Naive thymus-derived CD4-positive, alpha-beta T cell (primary cell): Measurements from ENCODE around the gene ARMC3. TPM values are rescaled to one million over a fixed set of nuclear protein-coding genes. Genes with fewer than 3 reads are reported as not detected.

Experiments
- ATAC-seq: fragments of 150-1000 bp; cut with Tn5 transposase; 2 replicates; pipeline ENCODE4 v1.10.0; 2021; ENCODE audit warnings: mild to moderate bottlenecking, moderate library complexity
- CTCF ChIA-PET: fragments of 350-600 bp; sonication (Branson Sonifier 250); formaldehyde crosslinking; loops from one replicate; lab custom pipeline; 2021; ENCODE audit warnings: antibody characterized with exemption; lab: Charles Lee
- POLR2A ChIA-PET: fragments of 350-600 bp; sonication (Branson Sonifier 250); formaldehyde crosslinking; loops from one replicate; lab custom pipeline; 2021; ENCODE audit warnings: antibody characterized with exemption, inconsistent platforms; lab: Charles Lee
- DNase-seq, 9 donors: peaks; one replicate each; pipeline versions ENCODE4 v3.0.0 to v3.0.0-alpha.2; 2020 to 2022; ENCODE audit warnings: mixed read lengths in 1 of 9
- H3K27ac ChIP-seq: one replicate; pipeline ENCODE4 v1.7.0; 2013; ENCODE audit warnings: mild to moderate bottlenecking, low read depth, low read length, moderate library complexity
- H3K27me3 ChIP-seq, 2 donors: one replicate each; pipeline ENCODE4 v1.7.0; 2013; ENCODE audit warnings: low read length in 2 of 2, mild to moderate bottlenecking in 2 of 2, moderate library complexity in 2 of 2; ENCODE audit not compliant: control insufficient read depth in 2 of 2, insufficient read depth in 2 of 2
- H3K36me3 ChIP-seq, 3 experiments: 1 replicate in 2 of 3; 2 replicates in 1 of 3; pipeline ENCODE4 v1.7.0; 2013; ENCODE audit warnings: low read length in 3 of 3, mild to moderate bottlenecking in 3 of 3, moderate library complexity in 1 of 3; ENCODE audit not compliant: insufficient read depth in 3 of 3, control insufficient read depth in 2 of 3
- H3K4me1 ChIP-seq, 2 donors: one replicate each; pipeline ENCODE4 v1.7.0; 2013; ENCODE audit warnings: low read length in 2 of 2, mild to moderate bottlenecking in 2 of 2, moderate library complexity in 1 of 2; ENCODE audit not compliant: control insufficient read depth in 2 of 2, insufficient read depth in 2 of 2
- H3K4me3 ChIP-seq: 2 replicates; pipeline ENCODE4 v1.7.0; 2013; ENCODE audit warnings: mild to moderate bottlenecking, low read length
- H3K9me3 ChIP-seq, 3 experiments: 1 replicate in 2 of 3; 2 replicates in 1 of 3; pipeline ENCODE4 v1.7.0; 2013; ENCODE audit warnings: low read length in 3 of 3; ENCODE audit not compliant: control insufficient read depth in 2 of 3
- H3K27ac Mint-ChIP-seq, 9 donors: one replicate each; pipeline ENCODE4 v1.8.0; 2020 to 2022; ENCODE audit warnings: mixed read lengths in 9 of 9, mild to moderate bottlenecking in 8 of 9, moderate library complexity in 5 of 9, inconsistent platforms in 2 of 9
- H3K27me3 Mint-ChIP-seq, 5 donors: one replicate each; pipeline ENCODE4 v1.8.0; 2021 to 2022; ENCODE audit warnings: mixed read lengths in 5 of 5, mild to moderate bottlenecking in 1 of 5
- H3K36me3 Mint-ChIP-seq, 5 donors: one replicate each; pipeline ENCODE4 v1.8.0; 2020 to 2022; ENCODE audit warnings: mixed read lengths in 5 of 5, mild to moderate bottlenecking in 3 of 5, inconsistent platforms in 1 of 5
- H3K4me1 Mint-ChIP-seq, 7 donors: one replicate each; pipeline ENCODE4 v1.8.0; 2020 to 2022; ENCODE audit warnings: mixed read lengths in 7 of 7, mild to moderate bottlenecking in 3 of 7, inconsistent platforms in 1 of 7
- H3K4me3 Mint-ChIP-seq, 10 donors: one replicate each; pipeline ENCODE4 v1.8.0; 2020 to 2022; ENCODE audit warnings: mild to moderate bottlenecking in 10 of 10, mixed read lengths in 10 of 10, moderate library complexity in 6 of 10, inconsistent platforms in 2 of 10
- H3K9me3 Mint-ChIP-seq, 11 donors: one replicate each; pipeline ENCODE4 v1.8.0; 2020 to 2022; ENCODE audit warnings: mixed read lengths in 11 of 11, mild to moderate bottlenecking in 4 of 11, inconsistent platforms in 1 of 11, moderate library complexity in 1 of 11
- intact Hi-C, 2 donors: fragments of 100-400 bp; cut with micrococcal nuclease; formaldehyde crosslinking; loops; one replicate each; pipeline ENCODE4 v1.15.1; 2023
- polyA plus RNA-seq, 2 donors: library from polyadenylated mRNA; unstranded; fragments of 300-500 nt; fragmentation: Illumina TruSeq; gene quantifications; one replicate each; pipeline ENCODE4 v1.2.3, GENCODE V29; 2021
- total RNA-seq, 6 experiments: library from RNA in 5 of 6; stranded (reverse) in 5 of 6; gene quantifications; 1 replicate in 5 of 6; 2 replicates in 1 of 6; pipeline ENCODE4 v1.2.3 and lab custom pipeline; 2021 to 2026

Gene ARMC3
- total and polyA plus RNA-seq, 7 experiments from 2014 or later, result not detected

GRCh38 chr10:22992621-22993020 lies 64.8 kb downstream of the ARMC3 start:
- intact Hi-C loops, result loop anchor here in 1 of 2 donors (2.0 to 5.0 kb wide), 2 partner anchors 76 to 675 kb away; partner anchors contain the start of gene COMMD3
- H3K4me3 ChIP-seq, result no peak overlapping the region
- no peak overlapping the region for H3K27ac Mint-ChIP-seq
- ChIA-PET CTCF (interaction anchor here (1.5 kb wide), 1 partner anchor 999 kb away, joined by 5 read pairs; no protein-coding TSS in a partner anchor), POLR2A (no interaction called here)
- no peaks in the 10 kb centered on the region for H3K36me3 Mint-ChIP-seq
- no peaks in the 10 kb centered on the region for H3K27me3 ChIP-seq
- ATAC-seq (no peak), DNase-seq (no peak)
- H3K4me1 Mint-ChIP-seq, result peaks cover 0 to 23% (median 15%) of the 10 kb centered on the region in 7 donors
- no peaks in the 10 kb centered on the region for H3K9me3 ChIP-seq
- H3K36me3 ChIP-seq, result no peaks in the 10 kb centered on the region
- no peak overlapping the region for H3K4me3 Mint-ChIP-seq
- no peak overlapping the region for H3K27ac ChIP-seq
- no peaks in the 10 kb centered on the region for H3K9me3 Mint-ChIP-seq
- H3K27me3 Mint-ChIP-seq, result peaks cover 4 to 44% (median 10%) of the 10 kb centered on the region in 5 donors
- H3K4me1 ChIP-seq, result peaks cover 0 to 4% of the 10 kb centered on the region in 2 donors

GRCh38 chr10:22993314-22993713 lies 65.5 kb downstream of the ARMC3 start:
- Mint-ChIP-seq H3K9me3 (no peaks in the 10 kb centered on the region), H3K36me3 (no peaks in the 10 kb centered on the region), H3K4me3 (no peak overlapping the region), H3K4me1 (peaks cover 0 to 20% (median 15%) of the 10 kb centered on the region in 7 donors), H3K27me3 (peaks cover 4 to 47% (median 10%) of the 10 kb centered on the region in 5 donors), H3K27ac (no peak overlapping the region)
- intact Hi-C loops, result loop anchor here in 1 of 2 donors (2.0 to 5.0 kb wide), 2 partner anchors 75 to 676 kb away; partner anchors contain the start of gene COMMD3
- ChIA-PET POLR2A (no interaction called here), CTCF (interaction anchor here (1.5 kb wide), 1 partner anchor 1000 kb away, joined by 5 read pairs; no protein-coding TSS in a partner anchor)
- Histone ChIP-seq H3K9me3 (no peaks in the 10 kb centered on the region), H3K4me3 (no peak overlapping the region), H3K4me1 (peaks cover 0 to 4% of the 10 kb centered on the region in 2 donors), H3K27ac (no peak overlapping the region), H3K36me3 (no peaks in the 10 kb centered on the region), H3K27me3 (no peaks in the 10 kb centered on the region)
- DNase-seq (no peak), ATAC-seq (no peak)

GRCh38 chr10:22997096-22997495 lies 69.2 kb downstream of the ARMC3 start:
- ATAC-seq, result no peak
- ChIA-PET CTCF (interaction anchor here (0.6 kb wide), 1 partner anchor 284 kb away, joined by 4 read pairs; no protein-coding TSS in a partner anchor), POLR2A (no interaction called here)
- peaks cover 14 to 39% (median 22%) of the 10 kb centered on the region in 5 donors for H3K27me3 Mint-ChIP-seq
- no peaks in the 10 kb centered on the region for H3K36me3 Mint-ChIP-seq
- H3K4me1 ChIP-seq, result peaks cover 0 to 2% of the 10 kb centered on the region in 2 donors
- H3K9me3 ChIP-seq, result no peaks in the 10 kb centered on the region
- no peak for DNase-seq
- H3K36me3 ChIP-seq, result no peaks in the 10 kb centered on the region
- no peak overlapping the region for H3K4me3 ChIP-seq
- H3K4me1 Mint-ChIP-seq, result peaks cover 0 to 8% (median 2%) of the 10 kb centered on the region in 7 donors
- no peak overlapping the region for H3K27ac Mint-ChIP-seq
- H3K9me3 Mint-ChIP-seq, result peaks cover 0 to 1% (median 0%) of the 10 kb centered on the region in 11 donors
- no peak overlapping the region for H3K4me3 Mint-ChIP-seq
- intact Hi-C loops, result no loop called here
- no peaks in the 10 kb centered on the region for H3K27me3 ChIP-seq
- H3K27ac ChIP-seq, result no peak overlapping the region

GRCh38 chr10:22998091-22998490 lies 70.2 kb downstream of the ARMC3 start:
- Histone ChIP-seq H3K9me3 (no peaks in the 10 kb centered on the region), H3K4me3 (no peak overlapping the region), H3K27ac (no peak overlapping the region), H3K36me3 (no peaks in the 10 kb centered on the region), H3K27me3 (no peaks in the 10 kb centered on the region), H3K4me1 (no peaks in the 10 kb centered on the region)
- H3K4me1 Mint-ChIP-seq, result no peaks in the 10 kb centered on the region
- ChIA-PET POLR2A (no interaction called here), CTCF (interaction anchor here (0.8 kb wide), 1 partner anchor 646 kb away, joined by 4 read pairs; no protein-coding TSS in a partner anchor)
- H3K27ac Mint-ChIP-seq, result no peak overlapping the region
- peaks cover 0 to 1% (median 0%) of the 10 kb centered on the region in 11 donors for H3K9me3 Mint-ChIP-seq
- peaks cover 23 to 46% (median 25%) of the 10 kb centered on the region in 5 donors for H3K27me3 Mint-ChIP-seq
- no peaks in the 10 kb centered on the region for H3K36me3 Mint-ChIP-seq
- ATAC-seq (no peak), DNase-seq (no peak)
- no peak overlapping the region for H3K4me3 Mint-ChIP-seq
- intact Hi-C loops, result no loop called here

- Histone ChIP-seq H3K9me3 (no peaks in the 10 kb centered on the region), H3K4me3 (no peak overlapping the region), H3K4me1 (no peaks in the 10 kb centered on the region), H3K27ac (no peak overlapping the region), H3K27me3 (peaks cover 0 to 3% of the 10 kb centered on the region in 2 donors), H3K36me3 (no peaks in the 10 kb centered on the region)
- peaks cover 28 to 47% (median 32%) of the 10 kb centered on the region in 5 donors for H3K27me3 Mint-ChIP-seq
- no peak overlapping the region for H3K27ac Mint-ChIP-seq
- ChIA-PET POLR2A (no interaction called here), CTCF (interaction anchor here (0.6 kb wide), 1 partner anchor 11 kb away, joined by 3 read pairs; no protein-coding TSS in a partner anchor)
- no peaks in the 10 kb centered on the region for H3K4me1 Mint-ChIP-seq
- intact Hi-C loops, result no loop called here
- H3K4me3 Mint-ChIP-seq, result no peak overlapping the region
- ATAC-seq (no peak), DNase-seq (no peak)
- peaks cover 0 to 1% (median 0%) of the 10 kb centered on the region in 11 donors for H3K9me3 Mint-ChIP-seq
- H3K36me3 Mint-ChIP-seq, result no peaks in the 10 kb centered on the region
These were observed 72.1 kb downstream of the ARMC3 start for GRCh38 chr10:22999942-23000341.

- Mint-ChIP-seq H3K4me1 (no peaks in the 10 kb centered on the region), H3K27ac (no peak overlapping the region), H3K27me3 (peaks cover 28 to 44% (median 31%) of the 10 kb centered on the region in 5 donors), H3K9me3 (peaks cover 0 to 1% (median 0%) of the 10 kb centered on the region in 11 donors), H3K36me3 (no peaks in the 10 kb centered on the region), H3K4me3 (no peak overlapping the region)
- H3K27ac ChIP-seq, result no peak overlapping the region
- no peak overlapping the region for H3K4me3 ChIP-seq
- no peaks in the 10 kb centered on the region for H3K36me3 ChIP-seq
- H3K4me1 ChIP-seq, result no peaks in the 10 kb centered on the region
- intact Hi-C loops, result no loop called here
- ATAC-seq (no peak), DNase-seq (no peak)
- peaks cover 0 to 3% of the 10 kb centered on the region in 2 donors for H3K27me3 ChIP-seq
- POLR2A ChIA-PET, result interaction anchor here (0.6 kb wide), 1 partner anchor 269 kb away, joined by 3 read pairs; no protein-coding TSS in a partner anchor
- CTCF ChIA-PET, result interaction anchor here (0.7 kb wide), 1 partner anchor 13 kb away, joined by 4 read pairs; no protein-coding TSS in a partner anchor
- no peaks in the 10 kb centered on the region for H3K9me3 ChIP-seq
These were observed 74.2 kb downstream of the ARMC3 start for GRCh38 chr10:23001901-23002516.
